HG02870 (cell line): ENCODE results near the gene FBXO38.

Source experiments
- ATAC-seq: cut with Tn5 transposase; IDR thresholded peaks from one replicate; pipeline ENCODE4 v1.9.1; 2021; ENCODE audit warnings: mild to moderate bottlenecking, moderate library complexity; ENCODE audit not compliant: unreplicated experiment

Gene FBXO38

GRCh38 chr5:148425808-148426207 is 42.0 kb downstream of the FBXO38 start:
- ATAC-seq, result no peak

DNA sequence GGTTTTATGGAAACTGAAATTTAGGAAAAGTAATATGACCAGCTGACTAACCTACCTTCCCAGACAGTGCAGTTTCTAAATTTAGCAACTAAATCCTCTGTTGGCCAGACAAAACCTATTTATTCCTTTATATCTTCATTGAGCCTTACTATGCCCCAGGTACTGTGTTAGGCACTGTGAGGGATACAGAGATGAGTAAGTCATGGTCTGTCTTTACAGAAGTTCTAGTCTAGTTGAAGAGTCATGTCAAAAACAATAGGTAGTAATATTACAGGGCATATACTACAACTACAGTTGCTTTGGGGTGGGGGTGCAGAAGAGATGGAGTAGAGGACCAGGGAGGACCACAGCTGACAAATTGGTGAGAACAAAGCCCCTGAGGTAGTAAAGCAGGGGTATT is 42.8 kb downstream of the FBXO38 start:
- ATAC-seq, result no peak

GRCh38 chr5:148427370-148428042 is 43.7 kb downstream of the FBXO38 start:
- no peak for ATAC-seq

DNA sequence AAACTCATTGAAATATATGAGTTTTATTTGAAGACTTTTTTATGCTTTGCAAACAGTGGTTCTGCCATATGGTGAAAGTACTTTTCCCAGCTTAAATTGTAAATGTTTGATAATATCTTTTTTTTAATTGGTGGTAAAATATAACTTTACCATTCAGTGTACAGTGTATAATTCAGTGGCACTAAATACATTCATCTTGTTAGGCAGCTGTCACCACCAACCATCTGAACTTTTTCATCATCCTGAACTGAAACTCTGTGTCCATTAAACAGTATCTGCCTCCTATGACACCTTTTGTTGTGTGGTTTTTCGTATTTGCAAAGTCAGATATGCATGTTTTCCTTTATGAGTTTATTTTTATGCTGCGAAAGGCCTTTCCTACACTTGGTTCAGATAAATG is 45.1 kb downstream of the FBXO38 start:
- ATAC-seq, result no peak

- no peak for ATAC-seq
These were observed 50.1 kb downstream of the FBXO38 start for GRCh38 chr5:148433826-148434225.

DNA sequence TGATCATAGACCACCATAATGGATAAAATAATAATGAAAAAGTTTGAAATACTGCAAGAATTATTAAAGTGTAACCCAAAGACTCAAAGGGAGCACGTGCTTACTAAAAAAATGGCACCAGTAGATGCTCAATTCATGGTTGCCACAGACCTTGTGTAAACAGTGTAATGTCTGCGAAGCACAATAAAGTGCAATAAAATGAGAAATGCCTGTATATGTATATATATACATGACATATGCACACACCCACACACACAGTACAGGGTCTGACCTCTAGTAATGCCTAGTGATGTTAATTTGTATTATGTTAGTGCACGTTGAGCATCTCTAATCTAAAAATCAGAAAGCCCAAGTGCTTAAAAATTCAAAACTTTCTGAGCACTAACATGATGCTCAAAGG is 52.3 kb downstream of the FBXO38 start:
- no peak for ATAC-seq

DNA sequence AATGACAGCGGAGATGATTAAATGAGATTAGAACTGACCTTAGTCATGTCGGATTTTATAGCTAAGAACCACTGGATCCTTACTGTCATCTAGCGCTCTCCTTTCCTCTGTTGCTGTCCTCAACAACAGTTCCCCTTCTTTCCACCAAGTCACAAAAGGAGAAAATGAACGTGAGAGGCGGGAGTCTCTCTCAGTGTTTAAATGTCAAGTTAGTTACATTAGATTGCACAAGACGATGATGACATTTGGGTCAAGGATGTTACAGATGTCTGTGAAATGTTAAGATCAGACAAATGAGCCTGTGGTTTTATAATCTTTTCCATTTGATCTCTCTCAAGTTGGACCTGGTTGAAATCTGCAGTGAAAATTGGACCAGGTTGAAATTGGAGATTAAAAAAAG is 53.5 kb downstream of the FBXO38 start:
- no peak for ATAC-seq

DNA sequence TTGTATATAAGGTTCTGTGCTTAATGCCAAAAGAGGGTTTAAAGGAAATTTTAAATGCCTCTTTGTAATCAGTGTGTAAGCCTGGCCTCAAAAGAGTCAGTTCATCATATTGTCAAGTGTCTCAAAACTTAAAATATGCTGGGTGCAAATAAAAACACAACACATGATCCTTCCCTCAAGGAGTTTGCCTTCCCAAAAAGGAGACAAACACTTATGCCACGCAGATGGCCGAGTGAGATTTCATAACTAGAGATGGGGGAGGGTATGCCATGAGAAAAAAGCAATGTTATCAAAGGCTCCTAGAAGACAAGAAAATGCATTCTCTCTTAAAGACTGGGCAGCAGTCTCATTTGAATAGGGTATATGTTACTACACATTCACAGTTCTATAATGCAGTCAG is 55.2 kb downstream of the FBXO38 start:
- ATAC-seq, result no peak

DNA sequence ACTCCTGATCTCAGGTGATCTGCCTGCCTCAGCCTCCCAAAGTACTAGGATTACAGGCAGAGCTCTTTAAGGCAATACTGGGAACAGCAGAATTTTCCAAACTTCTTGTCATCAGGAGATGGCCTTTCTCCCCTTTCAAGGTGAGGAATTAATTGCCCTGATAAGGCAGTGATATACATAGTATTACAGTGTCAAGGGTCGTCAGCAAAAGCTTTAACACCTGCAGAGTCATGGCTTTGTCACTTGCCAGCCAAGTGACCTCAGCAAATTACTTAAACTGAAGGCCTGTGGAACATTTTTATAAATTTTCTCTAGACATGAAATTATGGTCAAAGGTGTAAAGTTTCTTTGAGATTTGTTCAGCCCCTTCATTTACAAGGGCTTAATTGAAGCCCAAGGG is 59.5 kb downstream of the FBXO38 start:
- no peak for ATAC-seq

DNA sequence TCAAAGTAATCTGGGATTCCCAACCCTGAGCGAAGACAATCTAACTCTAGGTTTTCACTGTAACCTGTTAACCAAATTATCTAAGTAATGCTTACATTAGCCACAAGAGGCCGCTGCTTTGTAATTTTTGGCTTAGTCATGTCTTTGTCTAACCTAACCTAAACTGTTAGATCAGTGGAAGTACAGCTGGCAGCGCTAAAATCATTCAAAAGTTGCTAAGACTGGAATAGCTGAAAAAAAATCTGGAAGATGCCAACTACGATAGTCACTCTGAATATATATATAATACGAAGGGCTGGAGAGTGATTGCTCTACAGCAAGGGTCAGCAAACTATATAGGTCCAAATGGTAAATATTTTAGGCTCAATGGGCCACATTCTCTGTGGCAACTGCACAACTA is 60.2 kb downstream of the FBXO38 start:
- peak; percentile 88 for ATAC-seq

- ATAC-seq, result no peak
These were observed 61.8 kb downstream of the FBXO38 start for GRCh38 chr5:148445578-148445977.

DNA sequence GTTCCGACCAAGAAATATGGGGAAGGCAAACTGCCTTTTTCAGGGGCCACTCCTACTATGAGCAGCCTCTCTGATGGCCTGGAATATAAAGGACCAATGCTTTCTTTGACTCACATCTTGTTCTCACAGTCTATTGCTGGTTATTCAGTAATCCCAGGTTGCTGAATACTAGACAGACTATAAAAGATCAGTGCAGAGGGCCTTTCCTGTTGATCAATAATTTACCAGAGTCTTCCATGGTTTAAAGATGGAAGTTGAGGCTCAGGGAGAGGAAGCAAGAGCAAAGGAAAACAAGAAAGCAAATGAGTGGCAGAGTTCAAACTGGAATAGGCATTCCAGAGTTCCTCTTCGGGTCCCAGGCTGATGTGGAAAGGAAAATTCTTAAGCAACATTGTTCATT is 62.9 kb downstream of the FBXO38 start:
- no peak for ATAC-seq

GRCh38 chr5:148452499-148453193 is 68.9 kb downstream of the FBXO38 start:
- ATAC-seq, result no peak

- ATAC-seq, result no peak
These were observed 70.8 kb downstream of the FBXO38 start for GRCh38 chr5:148454576-148454975.

- ATAC-seq, result no peak
These were observed 71.4 kb downstream of the FBXO38 start for GRCh38 chr5:148455185-148455584.

DNA sequence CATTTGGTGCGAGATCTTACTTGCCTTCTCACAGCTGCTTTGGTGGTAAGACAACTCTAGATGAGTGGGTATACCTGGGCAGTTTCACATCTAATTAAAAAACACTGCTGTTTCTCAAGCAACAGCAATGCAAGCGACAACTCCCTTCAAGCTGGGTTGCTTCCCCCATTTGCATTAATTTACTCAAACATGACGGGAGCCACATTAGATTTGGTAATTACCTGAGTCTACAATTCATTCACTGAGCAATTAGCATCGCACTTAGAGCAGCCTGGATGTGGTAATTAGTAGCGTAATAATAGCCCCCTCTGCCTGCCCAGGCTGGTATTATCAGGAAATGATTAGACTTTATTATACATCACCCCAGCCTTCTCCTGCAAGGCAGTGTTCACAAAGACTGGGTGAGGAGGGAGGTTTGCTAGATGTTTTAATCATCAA is 73.4 kb downstream of the FBXO38 start:
- no peak for ATAC-seq

- no peak for ATAC-seq
These were observed 74.5 kb downstream of the FBXO38 start for GRCh38 chr5:148458036-148458888.

- ATAC-seq, result no peak
These were observed 75.9 kb downstream of the FBXO38 start for GRCh38 chr5:148459669-148460068.

GRCh38 chr5:148465381-148466235 is 81.8 kb downstream of the FBXO38 start:
- ATAC-seq, result no peak

DNA sequence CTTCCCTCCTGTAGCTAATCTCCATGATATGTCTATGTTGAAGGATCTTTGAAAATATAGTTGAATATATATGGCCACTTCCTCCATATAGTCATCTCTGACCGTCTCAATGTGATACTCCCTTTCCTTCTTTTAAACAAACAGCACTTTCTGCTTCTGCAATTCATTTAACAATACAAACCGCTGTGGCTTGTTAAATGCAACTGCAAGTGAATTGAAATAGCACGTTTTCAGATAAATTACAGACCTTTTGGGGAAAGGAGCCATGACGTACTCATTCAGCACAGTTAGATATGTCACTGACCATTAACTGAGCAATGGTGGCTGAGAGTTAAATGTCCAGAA is 82.5 kb downstream of the FBXO38 start:
- ATAC-seq, result no peak

DNA sequence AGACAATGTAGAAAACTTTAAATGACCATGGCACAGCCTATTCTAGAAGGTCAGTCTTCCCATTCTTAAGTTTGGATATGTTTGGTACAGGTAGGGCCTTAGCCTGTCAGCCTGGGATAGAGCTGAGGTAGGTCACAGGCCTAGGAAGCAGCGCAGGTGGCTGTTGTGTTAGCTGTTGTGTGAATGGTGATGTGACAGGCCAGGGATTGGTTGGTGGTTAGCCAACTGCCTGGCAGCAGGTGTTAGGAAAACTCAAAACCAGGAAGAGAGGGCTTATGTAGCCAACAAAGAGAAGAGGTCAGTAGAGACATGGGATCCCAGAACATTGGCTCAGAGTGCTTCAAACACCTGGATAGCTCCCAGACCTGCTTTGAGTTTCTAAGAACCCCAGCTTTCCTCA is 84.2 kb downstream of the FBXO38 start:
- no peak for ATAC-seq
